H1 (cell line): ENCODE results near the gene CLINT1. TPM values are rescaled to one million over a fixed set of nuclear protein-coding genes. Genes with fewer than 3 reads are reported as not detected.

Source experiments
- CTCF ChIA-PET: fragments of 300-600 bp; sonication (Branson Sonifier 250); formaldehyde crosslinking; loops from one replicate; lab custom pipeline; 2021; ENCODE audit not compliant: partially characterized antibody; lab: Charles Lee
- POLR2A ChIA-PET: fragments of 300-600 bp; sonication (Branson Sonifier 250); formaldehyde crosslinking; loops from one replicate; lab custom pipeline; 2021; ENCODE audit warnings: inconsistent platforms; ENCODE audit not compliant: partially characterized antibody; lab: Charles Lee
- DNase-seq, 2 experiments: peaks; one replicate each; pipeline versions ENCODE4 v3.0.0 to v3.0.0-alpha.2; 2010 to 2022; ENCODE audit warnings: low spot score in 2 of 2, low read depth in 1 of 2, mixed read lengths in 1 of 2
- FAIRE-seq: peaks from 2 replicates; lab custom pipeline; 2011; peaks lifted over from hg19 to GRCh38; lab: Jason Lieb, UNC
- H2AFZ ChIP-seq: 2 replicates; pipeline ENCODE4 v1.8.1; 2012; ENCODE audit warnings: low read length, inconsistent platforms
- H2AK5ac ChIP-seq: 2 replicates; pipeline ENCODE4 v1.6.1; 2013; ENCODE audit warnings: low read depth, low read length
- H2BK120ac ChIP-seq: replicated peaks from 2 replicates; pipeline ENCODE3; 2013; ENCODE audit warnings: low read depth, low read length, inconsistent platforms
- H2BK12ac ChIP-seq: 2 replicates; pipeline ENCODE4 v1.6.1; 2013; ENCODE audit warnings: low read depth, low read length
- H2BK15ac ChIP-seq: 2 replicates; pipeline ENCODE4 v1.6.1; 2013; ENCODE audit warnings: low read length
- H2BK20ac ChIP-seq: 2 replicates; pipeline ENCODE4 v1.6.1; 2013; ENCODE audit warnings: low read length
- H2BK5ac ChIP-seq: 2 replicates; pipeline ENCODE4 v1.6.1; 2013; ENCODE audit warnings: low read depth, low read length
- H3K14ac ChIP-seq: 2 replicates; pipeline ENCODE4 v1.6.1; 2013; ENCODE audit warnings: inconsistent platforms; ENCODE audit not compliant: insufficient read length
- H3K18ac ChIP-seq: 2 replicates; pipeline ENCODE4 v1.6.1; 2013; ENCODE audit warnings: low read length; ENCODE audit errors: extremely low read depth
- H3K23ac ChIP-seq: 2 replicates; pipeline ENCODE4 v1.6.1; 2013; ENCODE audit warnings: inconsistent platforms; ENCODE audit not compliant: insufficient read length
- H3K23me2 ChIP-seq: 2 replicates; pipeline ENCODE4 v1.6.1; 2013; ENCODE audit warnings: low read depth, low read length
- H3K27ac ChIP-seq: 2 replicates; pipeline ENCODE4 v1.6.1; 2011; ENCODE audit warnings: low read depth, low read length, inconsistent platforms
- H3K27me3 ChIP-seq, 4 experiments: replicated peaks in 1 of 4; 1 replicate in 1 of 4; 2 replicates in 3 of 4; pipeline versions ENCODE4 v1.6.1 to v1.8.1; 2011 to 2013; ENCODE audit warnings: low read length in 3 of 4, mild to moderate bottlenecking in 3 of 4, inconsistent platforms in 2 of 4, mixed read lengths in 2 of 4, moderate library complexity in 1 of 4; ENCODE audit not compliant: control insufficient read depth in 3 of 4, insufficient read depth in 3 of 4; ENCODE audit errors: extremely low read depth in 1 of 4
- H3K36me3 ChIP-seq, 4 experiments: 2 replicates each; pipeline versions ENCODE4 v1.6.1 to v1.8.1; 2011 to 2013; ENCODE audit warnings: mild to moderate bottlenecking in 4 of 4, low read length in 3 of 4, moderate library complexity in 2 of 4, control low read depth in 1 of 4, inconsistent platforms in 1 of 4; ENCODE audit not compliant: insufficient read depth in 4 of 4, control insufficient read depth in 2 of 4
- H3K4ac ChIP-seq: replicated peaks from 2 replicates; pipeline ENCODE3; 2013; ENCODE audit warnings: low read length, low read depth, mixed read lengths, inconsistent platforms; ENCODE audit not compliant: insufficient read length
- H3K4me1 ChIP-seq, 4 experiments: replicated peaks in 1 of 4; 1 replicate in 1 of 4; 2 replicates in 3 of 4; pipeline versions ENCODE4 v1.6.1 to v1.8.1; 2011 to 2013; ENCODE audit warnings: low read length in 3 of 4, inconsistent platforms in 2 of 4, mixed read lengths in 1 of 4; ENCODE audit not compliant: insufficient read depth in 4 of 4, control insufficient read depth in 3 of 4
- H3K4me2 ChIP-seq, 2 experiments: 2 replicates each; pipeline versions ENCODE4 v1.6.1 to v1.8.1; 2011 to 2013; ENCODE audit warnings: low read depth in 2 of 2, low read length in 2 of 2, control low read depth in 1 of 2, inconsistent platforms in 1 of 2, mild to moderate bottlenecking in 1 of 2; ENCODE audit not compliant: insufficient read depth in 1 of 2
- H3K4me3 ChIP-seq, 4 experiments: fragments of 200-600, 300-600 bp in 1 of 4; sonication (generic), shearing (Covaris generic), sonication (Bioruptor Twin) in 1 of 4; 2 replicates each; pipeline versions ENCODE4 v1.5.1 to v1.8.1; 2011 to 2016; ENCODE audit warnings: low read length in 4 of 4, low read depth in 3 of 4, control low read depth in 2 of 4, inconsistent platforms in 2 of 4, mild to moderate bottlenecking in 2 of 4, mixed read lengths in 1 of 4, moderate library complexity in 1 of 4; ENCODE audit not compliant: insufficient read depth in 2 of 4; ENCODE audit errors: extremely low read depth in 1 of 4
- H3K56ac ChIP-seq: replicated peaks from 2 replicates; pipeline ENCODE3; 2013; ENCODE audit warnings: low read depth, mild to moderate bottlenecking, mixed read lengths, low read length, inconsistent platforms; ENCODE audit not compliant: insufficient read length
- H3K79me1 ChIP-seq: 2 replicates; pipeline ENCODE4 v1.6.1; 2013; ENCODE audit warnings: low read depth, low read length, control low read depth
- H3K79me2 ChIP-seq, 2 experiments: 2 replicates each; pipeline versions ENCODE4 v1.6.1 to v1.8.1; 2012 to 2013; ENCODE audit warnings: low read length in 2 of 2, mild to moderate bottlenecking in 2 of 2, inconsistent platforms in 1 of 2; ENCODE audit not compliant: insufficient read depth in 2 of 2, control insufficient read depth in 1 of 2
- H3K9ac ChIP-seq, 4 experiments: replicated peaks in 1 of 4; 1 replicate in 1 of 4; 2 replicates in 3 of 4; pipeline versions ENCODE4 v1.6.1 to v1.8.1; 2011 to 2013; ENCODE audit warnings: low read depth in 3 of 4, low read length in 3 of 4, control low read depth in 2 of 4, mild to moderate bottlenecking in 2 of 4, moderate library complexity in 2 of 4, inconsistent platforms in 1 of 4; ENCODE audit errors: extremely low read depth in 1 of 4
- H3K9me3 ChIP-seq, 2 experiments: 2 replicates each; pipeline versions ENCODE4 v1.6.1 to v1.8.1; 2012 to 2013; ENCODE audit warnings: mild to moderate bottlenecking in 2 of 2, moderate library complexity in 2 of 2, control low read depth in 1 of 2, inconsistent platforms in 1 of 2, low read depth in 1 of 2, low read length in 1 of 2, mixed read lengths in 1 of 2; ENCODE audit not compliant: insufficient read depth in 2 of 2
- H4K20me1 ChIP-seq, 2 experiments: replicated peaks in 1 of 2; 2 replicates each; pipeline versions ENCODE3 to v1.8.1; 2011 to 2013; ENCODE audit warnings: inconsistent platforms in 2 of 2, low read length in 2 of 2, mild to moderate bottlenecking in 1 of 2; ENCODE audit not compliant: insufficient read depth in 2 of 2, control insufficient read depth in 1 of 2
- H4K5ac ChIP-seq: 2 replicates; pipeline ENCODE4 v1.6.1; 2013; ENCODE audit warnings: low read length, low read depth, mixed read lengths, inconsistent platforms; ENCODE audit not compliant: insufficient read length
- H4K8ac ChIP-seq: 2 replicates; pipeline ENCODE4 v1.8.0; 2013; ENCODE audit warnings: mild to moderate bottlenecking, moderate library complexity, low read length, inconsistent platforms; ENCODE audit not compliant: insufficient read depth; ENCODE audit errors: extremely low read depth
- H4K91ac ChIP-seq: replicated peaks from 2 replicates; pipeline ENCODE3; 2013; ENCODE audit warnings: low read length, mixed read lengths, inconsistent platforms; ENCODE audit not compliant: insufficient read length
- RBBP5 ChIP-seq: IDR thresholded peaks from 2 replicates; pipeline ENCODE4 v1.7.1; 2012; ENCODE audit warnings: low read depth, mild to moderate bottlenecking, inconsistent platforms, low read length, moderate library complexity, borderline replicate concordance
- WGBS, 2 experiments: shearing (Covaris generic) in 1 of 2; methylation state at CpG; one replicate each; pipeline versions ENCODE4 v1.1.6 to v1.1.7; 2013 to 2015; ENCODE audit warnings: low lambda C conversion rate in 2 of 2, mixed read lengths in 2 of 2, inconsistent platforms in 1 of 2, low coverage in 1 of 2, missing lambda C conversion rate in 1 of 2; ENCODE audit not compliant: insufficient replicate concordance in 2 of 2, insufficient coverage in 1 of 2, insufficient read length in 1 of 2; ENCODE audit errors: extremely low coverage in 1 of 2, missing lambda C conversion rate in 1 of 2; 5-methylcytosine and 5-hydroxymethylcytosine counted together
- polyA plus RNA-seq, 7 experiments: library from polyadenylated mRNA; depleted of rRNA in 3 of 7; stranded (reverse) in 5 of 7; unstranded in 2 of 7; fragments of >200 nt in 5 of 7; fragments of 200-250 nt in 2 of 7; gene quantifications; 1 replicate in 5 of 7; 2 replicates in 1 of 7; 4 replicates in 1 of 7; pipeline versions ENCODE4 v1.2.1 to v1.2.3, GENCODE V29; 2011 to 2013; ENCODE audit warnings: missing spikeins in 2 of 7, mixed read lengths in 2 of 7
- total RNA-seq: library from RNA; stranded (reverse); fragmentation: NEBNext Ultra II Directional; extraction: Animal tissue kit (Norgen Biotek cat#: 25700); gene quantifications from 2 replicates; pipeline ENCODE4 v1.2.1, GENCODE V29; 2021

The CLINT1 gene
- total and polyA plus RNA-seq, 2 of the 8 experiments (the other 6 are each of a cell fraction or from before 2014, with no cell fraction given) = 85.9 to 140 TPM

DNA sequence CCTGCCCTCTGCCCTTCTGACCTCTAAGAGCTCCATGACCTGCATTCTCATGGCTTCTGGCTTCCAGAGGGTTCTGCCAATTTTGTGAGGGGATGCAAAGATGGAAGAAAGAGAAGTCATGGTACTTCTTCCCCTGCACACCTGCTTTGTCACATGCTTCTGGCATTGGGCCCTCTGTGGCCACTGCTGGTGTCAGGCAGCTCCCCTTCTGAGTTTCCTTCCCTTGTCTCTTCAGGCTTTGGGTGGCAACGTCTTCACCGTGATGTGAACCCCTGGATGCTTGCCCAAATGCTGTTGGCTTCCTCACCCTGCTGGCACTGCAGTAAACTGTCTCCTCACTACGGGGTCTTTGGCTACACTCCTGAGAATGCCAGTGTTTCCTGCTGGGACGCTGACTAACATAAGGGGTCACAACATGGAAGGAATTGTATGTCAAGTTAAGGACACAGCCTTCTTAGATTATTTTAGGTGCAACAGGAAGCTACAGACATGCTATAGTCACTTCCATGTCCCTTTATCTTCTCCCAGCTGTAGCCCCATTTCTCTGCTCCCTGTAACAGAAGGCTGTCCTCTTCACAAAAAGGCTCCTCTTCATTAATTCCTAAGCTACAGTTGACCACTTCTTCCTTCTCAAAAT, 8.9 kb upstream of the CLINT1 start:
- H2BK12ac ChIP-seq = no peak overlapping the region
- H4K5ac ChIP-seq = no peak overlapping the region
- H3K4me1 ChIP-seq = peaks cover 0 to 3% (median 0%) of the 10 kb centered on the region in 4 experiments; a peak in 1 of 7 replicates
- H3K4me3 ChIP-seq = no peak overlapping the region
- no peaks in the 10 kb centered on the region for H3K79me1 ChIP-seq
- no peak overlapping the region; the same call in 1 of the 2 replicates for H2BK15ac ChIP-seq
- H3K4me2 ChIP-seq = no peak overlapping the region
- ChIA-PET CTCF (interaction anchor here (0.5 to 1.3 kb wide), 6 partner anchors 9 to 118 kb away, joined by 3 to 6 read pairs (median 4); partner anchors contain the start of gene CLINT1), POLR2A (no interaction called here)
- no peak overlapping the region for H3K4ac ChIP-seq
- peaks cover 0 to 3% of the 10 kb centered on the region in 2 experiments; a peak in 1 of 4 replicates for H3K9me3 ChIP-seq
- no peak overlapping the region for H3K18ac ChIP-seq
- no peak overlapping the region for H4K91ac ChIP-seq
- no peak overlapping the region for H3K27ac ChIP-seq
- H3K27me3 ChIP-seq = no peaks in the 10 kb centered on the region
- 68% methylated on average over 4 of the region's 4 CpGs; no CpG with 5 or more reads in 1 of the 2 experiments for WGBS, 2 experiments
- H2BK20ac ChIP-seq = no peak overlapping the region
- no peak overlapping the region for H2AFZ ChIP-seq
- no peaks in the 10 kb centered on the region for H3K23me2 ChIP-seq
- H3K23ac ChIP-seq = no peak overlapping the region
- no peak overlapping the region for H2BK5ac ChIP-seq
- H4K20me1 ChIP-seq = no peaks in the 10 kb centered on the region
- H2BK120ac ChIP-seq = no peak overlapping the region
- no peaks in the 10 kb centered on the region for H3K36me3 ChIP-seq
- no peaks in the 10 kb centered on the region for H3K79me2 ChIP-seq
- no peak overlapping the region for H3K9ac ChIP-seq
- DNase-seq (no peak), FAIRE-seq (no peak)
- H3K14ac ChIP-seq = no peak overlapping the region
- H2AK5ac ChIP-seq = no peak overlapping the region
- no peak overlapping the region for H3K56ac ChIP-seq
- H4K8ac ChIP-seq = no peak overlapping the region
- TF ChIP-seq RBBP5 = no peak
